HCT116 (cell line): ENCODE measurements around the gene LUC7L. TPM values are rescaled to one million over a fixed set of nuclear protein-coding genes. Genes with fewer than 3 reads are reported as not detected.

ENCODE experiments used
- ATAC-seq: fragments of 200-7000 bp; cut with Tn5 transposase; 2 replicates; pipeline ENCODE4 v1.9.1; 2020; ENCODE audit warnings: mild to moderate bottlenecking, moderate library complexity
- BruUV-seq: library from RNA; stranded (reverse); fragments of 400-500 nt; replicated peaks from 2 replicates; lab custom pipeline; 2021; lab: Mats Ljungman, UMichigan
- CTCF ChIA-PET: fragments of 300-600 bp; sonication (Branson Sonifier 250); formaldehyde crosslinking; loops from one replicate; lab custom pipeline; 2021; ENCODE audit warnings: antibody characterized with exemption; lab: Charles Lee
- POLR2A ChIA-PET: fragments of 300-600, 350-600 bp; sonication (Branson Sonifier 250); formaldehyde crosslinking; loops from one replicate; lab custom pipeline; 2021; ENCODE audit warnings: antibody characterized with exemption; lab: Charles Lee
- RAD21 ChIA-PET, 2 experiments: fragments of 300-600 bp; sonication (Branson Sonifier 250); formaldehyde crosslinking; loops; one replicate each; lab custom pipeline; 2023; ENCODE audit warnings: low total read pairs in 2 of 2; ENCODE audit not compliant: uncharacterized antibody in 2 of 2, unreplicated experiment in 2 of 2, low non-redundant PET in 1 of 2; lab: Charles Lee
- DNase-seq: peaks from one replicate; pipeline ENCODE4 v3.0.0-alpha.2; 2010; ENCODE audit warnings: low read depth, low spot score
- H2AFZ ChIP-seq: fragments of 200-600 bp; shearing (Covaris generic), sonication (generic); 2 replicates; pipeline ENCODE4 v1.6.1; 2017; ENCODE audit warnings: low read depth, mixed run types, mixed read lengths, antibody characterized with exemption, low read length; ENCODE audit not compliant: poor library complexity, severe bottlenecking
- H3K27ac ChIP-seq: 2 replicates; pipeline ENCODE4 v1.5.1; 2012; ENCODE audit warnings: low read depth, low read length
- H3K27me3 ChIP-seq: fragments of 200-600 bp; sonication (generic); 2 replicates; pipeline ENCODE4 v1.6.1; 2016; ENCODE audit warnings: mixed run types, low read length, mixed read lengths; ENCODE audit not compliant: insufficient read depth
- H3K36me3 ChIP-seq, 2 experiments: fragments of 200-500 bp in 1 of 2; fragments of 200-600 bp in 1 of 2; sonication (Bioruptor generic) in 1 of 2; sonication (generic) in 1 of 2; 2 replicates each; pipeline versions ENCODE4 v1.5.1 to v1.6.1; 2014 to 2016; ENCODE audit warnings: low read length in 2 of 2, inconsistent platforms in 1 of 2, mixed read lengths in 1 of 2, mixed run types in 1 of 2; ENCODE audit not compliant: insufficient read depth in 2 of 2, control insufficient read depth in 1 of 2
- H3K4me1 ChIP-seq, 2 experiments: fragments of 200-600 bp in 1 of 2; sonication (generic) in 1 of 2; 2 replicates each; pipeline versions ENCODE4 v1.5.1 to v1.6.1; 2012 to 2017; ENCODE audit warnings: low read length in 2 of 2, inconsistent platforms in 1 of 2, mild to moderate bottlenecking in 1 of 2, mixed read lengths in 1 of 2, mixed run types in 1 of 2, moderate library complexity in 1 of 2; ENCODE audit not compliant: insufficient read depth in 2 of 2, control insufficient read depth in 1 of 2
- H3K4me2 ChIP-seq: fragments of 200-600 bp; sonication (generic); 2 replicates; pipeline ENCODE4 v1.6.1; 2017; ENCODE audit warnings: mixed run types, low read length, mixed read lengths
- H3K4me3 ChIP-seq, 2 experiments: fragments of 200-600 bp in 1 of 2; sonication (generic) in 1 of 2; replicated peaks in 1 of 2; 2 replicates each; pipeline ENCODE4 v1.5.1; 2011 to 2016; ENCODE audit warnings: low read length in 2 of 2, control low read depth in 1 of 2, low read depth in 1 of 2, mild to moderate bottlenecking in 1 of 2, mixed read lengths in 1 of 2, mixed run types in 1 of 2
- H3K79me2 ChIP-seq: fragments of 200-600 bp; sonication (generic); 2 replicates; pipeline ENCODE4 v1.6.1; 2017; ENCODE audit warnings: mild to moderate bottlenecking, mixed run types, low read length, moderate library complexity, mixed read lengths; ENCODE audit not compliant: insufficient read depth
- H3K9ac ChIP-seq: fragments of 200-600 bp; sonication (generic); 2 replicates; pipeline ENCODE4 v1.6.1; 2016; ENCODE audit warnings: low read length, mixed read lengths
- H3K9me2 ChIP-seq: fragments of 200-600 bp; sonication (generic), shearing (Covaris generic); 2 replicates; pipeline ENCODE4 v1.6.1; 2017; ENCODE audit warnings: mixed run types, mild to moderate bottlenecking, moderate library complexity; ENCODE audit not compliant: insufficient read depth
- H3K9me3 ChIP-seq, 2 experiments: fragments of 200-500 bp in 1 of 2; fragments of 200-600 bp in 1 of 2; sonication (Bioruptor generic) in 1 of 2; sonication (generic) in 1 of 2; 2 replicates each; pipeline ENCODE4 v1.6.1; 2014 to 2017; ENCODE audit warnings: low read length in 2 of 2, mixed read lengths in 2 of 2, inconsistent platforms in 1 of 2, low read depth in 1 of 2, mild to moderate bottlenecking in 1 of 2, mixed run types in 1 of 2, moderate library complexity in 1 of 2; ENCODE audit not compliant: control insufficient read depth in 1 of 2, insufficient read depth in 1 of 2
- H4K20me1 ChIP-seq: fragments of 200-600 bp; sonication (generic), shearing (Covaris generic); 2 replicates; pipeline ENCODE4 v1.6.1; 2017; ENCODE audit warnings: mixed run types, mild to moderate bottlenecking, moderate library complexity; ENCODE audit not compliant: insufficient read depth
- CBX3 ChIP-seq: IDR thresholded peaks from 2 replicates; pipeline ENCODE4 v1.6.1; 2012; ENCODE audit warnings: low read depth
- CEBPB ChIP-seq: IDR thresholded peaks from 2 replicates; pipeline ENCODE4 v1.6.1; 2012; ENCODE audit warnings: low read depth
- EGR1 ChIP-seq: IDR thresholded peaks from 2 replicates; pipeline ENCODE4 v1.6.1; 2012; ENCODE audit warnings: low read depth
- ELF1 ChIP-seq: IDR thresholded peaks from 2 replicates; pipeline ENCODE4 v1.6.1; 2012; ENCODE audit warnings: low read depth, borderline replicate concordance
- EZH2 ChIP-seq: fragments of 200-600 bp; sonication (generic); IDR thresholded peaks from 2 replicates; pipeline ENCODE4 v1.6.1; 2017; ENCODE audit warnings: antibody characterized with exemption, mixed run types
- EZH2phosphoT487 ChIP-seq: fragments of 200-600 bp; IDR thresholded peaks from 2 replicates; pipeline ENCODE4 v1.6.1; 2018; ENCODE audit warnings: antibody characterized with exemption, borderline replicate concordance
- FOSL1 ChIP-seq: IDR thresholded peaks from 2 replicates; pipeline ENCODE4 v1.6.1; 2012; ENCODE audit warnings: low read depth
- JUND ChIP-seq: IDR thresholded peaks from 2 replicates; pipeline ENCODE4 v1.6.1; 2012
- POLR2A ChIP-seq: IDR thresholded peaks from 2 replicates; pipeline ENCODE4 v1.7.0; 2011; ENCODE audit warnings: borderline replicate concordance; ENCODE audit not compliant: insufficient read depth, insufficient read length; ENCODE audit errors: extremely low read depth
- POLR2AphosphoS5 ChIP-seq: IDR thresholded peaks from 2 replicates; pipeline ENCODE4 v1.6.1; 2011; ENCODE audit warnings: mild to moderate bottlenecking, low read depth, low read length, moderate library complexity
- RAD21 ChIP-seq: IDR thresholded peaks from 2 replicates; pipeline ENCODE4 v1.6.1; 2012; ENCODE audit warnings: low read depth, mild to moderate bottlenecking
- SP1 ChIP-seq: IDR thresholded peaks from 2 replicates; pipeline ENCODE4 v1.6.1; 2012; ENCODE audit warnings: low read depth
- SRF ChIP-seq: IDR thresholded peaks from 2 replicates; pipeline ENCODE4 v1.6.1; 2012; ENCODE audit warnings: low read depth
- TCF7L2 ChIP-seq: IDR thresholded peaks from 2 replicates; pipeline ENCODE4 v1.7.0; 2011; ENCODE audit warnings: borderline replicate concordance, inconsistent platforms; ENCODE audit not compliant: insufficient read depth, insufficient read length; ENCODE audit errors: extremely low read depth
- ZFX ChIP-seq: fragments of 450-650 bp; IDR thresholded peaks from 2 replicates; pipeline ENCODE4 v1.6.1; 2017
- ZNF274 ChIP-seq: fragments of 200-500 bp; sonication (Bioruptor generic); IDR thresholded peaks from 2 replicates; pipeline ENCODE4 v1.6.1; 2014; ENCODE audit warnings: mild to moderate bottlenecking, low read depth, low read length, inconsistent platforms
- intact Hi-C: fragments of 100-400 bp; cut with micrococcal nuclease; formaldehyde crosslinking; loops from 2 replicates; pipeline ENCODE4 v1.10.0; 2022
- total RNA-seq: library from RNA; stranded (reverse); gene quantifications from one replicate; pipeline ENCODE4 v1.2.1, GENCODE V29; 2021; ENCODE audit not compliant: unreplicated experiment
- TF ChIP-seq, protein P1 (sequence below), 3 experiments: fragments of 200-600 bp in 1 of 3; sonication (generic) in 1 of 3; IDR thresholded peaks in 2 of 3; conservative IDR thresholded peaks in 1 of 3; 2 replicates each; pipeline ENCODE4 v1.5.1; 2012 to 2017; ENCODE audit warnings: low read depth in 2 of 3, low read length in 2 of 3, antibody characterized with exemption in 1 of 3, borderline replicate concordance in 1 of 3, control low read depth in 1 of 3, mild to moderate bottlenecking in 1 of 3, mixed read lengths in 1 of 3, mixed run types in 1 of 3, moderate library complexity in 1 of 3; ENCODE audit not compliant: insufficient read depth in 1 of 3
- TF ChIP-seq, protein P2 (sequence below): IDR thresholded peaks from 2 replicates; pipeline ENCODE4 v1.6.1; 2012
- TF ChIP-seq, protein P3 (sequence below): IDR thresholded peaks from 2 replicates; pipeline ENCODE4 v1.6.1; 2012; ENCODE audit warnings: low read depth

The LUC7L gene
- total RNA-seq, 1 experiment from 2014 or later, result 50.5 TPM

DNA sequence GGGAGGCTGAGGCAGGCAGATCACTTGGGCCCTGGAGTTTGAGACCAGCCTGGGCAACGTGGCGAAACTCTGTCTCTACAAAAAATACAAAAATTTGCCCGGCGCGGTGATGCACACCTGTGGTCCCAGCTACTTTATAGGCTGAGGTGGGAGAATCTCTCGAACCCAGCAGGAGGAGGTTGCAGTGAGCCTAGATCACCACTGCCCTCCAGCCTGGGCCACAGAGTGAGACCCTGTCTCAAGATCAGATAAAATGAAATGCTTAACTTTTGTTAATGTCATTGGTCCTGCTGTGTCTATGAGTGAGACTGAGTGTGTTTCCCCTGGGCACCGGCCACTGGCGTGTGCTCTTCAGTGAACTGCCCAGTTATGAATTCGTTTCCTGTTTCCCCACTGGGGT lies 15.9 kb upstream of the LUC7L start:
- Histone ChIP-seq H3K27ac (no peak overlapping the region), H3K4me3 (no peak overlapping the region), H4K20me1 (no peaks in the 10 kb centered on the region), H3K4me2 (no peak overlapping the region), H3K36me3 (no peaks in the 10 kb centered on the region), H2AFZ (no peak overlapping the region), H3K79me2 (no peaks in the 10 kb centered on the region), H3K4me1 (no peaks in the 10 kb centered on the region; a peak in 1 of 4 replicates), H3K9me2 (no peaks in the 10 kb centered on the region), H3K27me3 (no peaks in the 10 kb centered on the region), H3K9ac (no peak overlapping the region), H3K9me3 (no peaks in the 10 kb centered on the region)
- ChIA-PET RAD21 (no interaction called here), POLR2A (no interaction called here), CTCF (no interaction called here)
- intact Hi-C loops, result no loop called here
- ATAC-seq (no peak), DNase-seq (no peak)
- BruUV-seq, result no TSS peak
- TF ChIP-seq FOSL1, result no peak
- no peak for TF ChIP-seq JUND
- TF ChIP-seq, protein P1, sequence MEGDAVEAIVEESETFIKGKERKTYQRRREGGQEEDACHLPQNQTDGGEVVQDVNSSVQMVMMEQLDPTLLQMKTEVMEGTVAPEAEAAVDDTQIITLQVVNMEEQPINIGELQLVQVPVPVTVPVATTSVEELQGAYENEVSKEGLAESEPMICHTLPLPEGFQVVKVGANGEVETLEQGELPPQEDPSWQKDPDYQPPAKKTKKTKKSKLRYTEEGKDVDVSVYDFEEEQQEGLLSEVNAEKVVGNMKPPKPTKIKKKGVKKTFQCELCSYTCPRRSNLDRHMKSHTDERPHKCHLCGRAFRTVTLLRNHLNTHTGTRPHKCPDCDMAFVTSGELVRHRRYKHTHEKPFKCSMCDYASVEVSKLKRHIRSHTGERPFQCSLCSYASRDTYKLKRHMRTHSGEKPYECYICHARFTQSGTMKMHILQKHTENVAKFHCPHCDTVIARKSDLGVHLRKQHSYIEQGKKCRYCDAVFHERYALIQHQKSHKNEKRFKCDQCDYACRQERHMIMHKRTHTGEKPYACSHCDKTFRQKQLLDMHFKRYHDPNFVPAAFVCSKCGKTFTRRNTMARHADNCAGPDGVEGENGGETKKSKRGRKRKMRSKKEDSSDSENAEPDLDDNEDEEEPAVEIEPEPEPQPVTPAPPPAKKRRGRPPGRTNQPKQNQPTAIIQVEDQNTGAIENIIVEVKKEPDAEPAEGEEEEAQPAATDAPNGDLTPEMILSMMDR (IDR thresholded peaks at IDR 0.05 in 2 of 3, conservative IDR thresholded peaks at IDR 0.05 in 1 of 3; ENCODE audit: borderline replicate concordance in 1 of 3, insufficient read depth in 1 of 3, low read depth in 2 of 3, low read length in 2 of 3), result no peak
- no peak for TF ChIP-seq TCF7L2
- TF ChIP-seq CBX3, result no peak
- TF ChIP-seq EZH2phosphoT487, result no peak
- no peak for TF ChIP-seq POLR2AphosphoS5
- TF ChIP-seq CEBPB, result no peak
- TF ChIP-seq ELF1, result no peak

DNA sequence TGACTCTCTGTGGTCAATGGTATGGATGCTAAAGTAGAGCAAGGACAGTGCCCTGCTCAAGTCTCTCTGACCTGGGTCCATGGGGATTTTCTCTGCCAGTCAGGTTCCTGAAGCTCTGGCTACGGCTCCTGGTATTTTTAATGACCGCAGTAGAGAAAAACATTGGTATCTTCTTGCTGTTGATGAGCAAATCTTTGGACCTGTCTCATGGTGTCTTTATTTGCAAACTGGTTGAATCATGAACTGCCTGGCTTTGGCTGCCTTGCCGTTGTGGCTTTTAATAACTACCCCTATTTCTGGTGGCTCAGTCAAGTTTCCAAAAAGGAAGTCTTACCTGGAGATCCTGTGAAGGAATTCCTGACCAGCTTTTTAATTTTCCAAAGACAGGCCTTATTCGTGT lies 14.1 kb upstream of the LUC7L start:
- Histone ChIP-seq H3K27me3 (no peaks in the 10 kb centered on the region), H3K4me2 (no peak overlapping the region), H2AFZ (no peak overlapping the region), H3K4me3 (no peak overlapping the region), H3K9me2 (no peaks in the 10 kb centered on the region), H3K27ac (no peak overlapping the region), H3K9me3 (no peaks in the 10 kb centered on the region), H3K36me3 (no peaks in the 10 kb centered on the region), H3K4me1 (no peaks in the 10 kb centered on the region), H3K79me2 (no peaks in the 10 kb centered on the region), H4K20me1 (no peaks in the 10 kb centered on the region), H3K9ac (no peak overlapping the region)
- ATAC-seq (no peak), DNase-seq (no peak)
- no TSS peak for BruUV-seq
- ChIA-PET RAD21 (no interaction called here), CTCF (interaction anchor here (0.6 kb wide), 1 partner anchor 110 kb away, joined by 3 read pairs; no protein-coding TSS in a partner anchor), POLR2A (no interaction called here)
- intact Hi-C loops, result no loop called here
- TF ChIP-seq JUND (no peak), ZNF274 (no peak), SRF (no peak), SP1 (no peak), TCF7L2 (no peak), RAD21 (no peak), EGR1 (no peak), EZH2 (no peak), POLR2AphosphoS5 (no peak), POLR2A (no peak), ZFX (no peak)
- TF ChIP-seq, protein P2, sequence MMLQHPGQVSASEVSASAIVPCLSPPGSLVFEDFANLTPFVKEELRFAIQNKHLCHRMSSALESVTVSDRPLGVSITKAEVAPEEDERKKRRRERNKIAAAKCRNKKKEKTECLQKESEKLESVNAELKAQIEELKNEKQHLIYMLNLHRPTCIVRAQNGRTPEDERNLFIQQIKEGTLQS, result no peak
- TF ChIP-seq, protein P3, sequence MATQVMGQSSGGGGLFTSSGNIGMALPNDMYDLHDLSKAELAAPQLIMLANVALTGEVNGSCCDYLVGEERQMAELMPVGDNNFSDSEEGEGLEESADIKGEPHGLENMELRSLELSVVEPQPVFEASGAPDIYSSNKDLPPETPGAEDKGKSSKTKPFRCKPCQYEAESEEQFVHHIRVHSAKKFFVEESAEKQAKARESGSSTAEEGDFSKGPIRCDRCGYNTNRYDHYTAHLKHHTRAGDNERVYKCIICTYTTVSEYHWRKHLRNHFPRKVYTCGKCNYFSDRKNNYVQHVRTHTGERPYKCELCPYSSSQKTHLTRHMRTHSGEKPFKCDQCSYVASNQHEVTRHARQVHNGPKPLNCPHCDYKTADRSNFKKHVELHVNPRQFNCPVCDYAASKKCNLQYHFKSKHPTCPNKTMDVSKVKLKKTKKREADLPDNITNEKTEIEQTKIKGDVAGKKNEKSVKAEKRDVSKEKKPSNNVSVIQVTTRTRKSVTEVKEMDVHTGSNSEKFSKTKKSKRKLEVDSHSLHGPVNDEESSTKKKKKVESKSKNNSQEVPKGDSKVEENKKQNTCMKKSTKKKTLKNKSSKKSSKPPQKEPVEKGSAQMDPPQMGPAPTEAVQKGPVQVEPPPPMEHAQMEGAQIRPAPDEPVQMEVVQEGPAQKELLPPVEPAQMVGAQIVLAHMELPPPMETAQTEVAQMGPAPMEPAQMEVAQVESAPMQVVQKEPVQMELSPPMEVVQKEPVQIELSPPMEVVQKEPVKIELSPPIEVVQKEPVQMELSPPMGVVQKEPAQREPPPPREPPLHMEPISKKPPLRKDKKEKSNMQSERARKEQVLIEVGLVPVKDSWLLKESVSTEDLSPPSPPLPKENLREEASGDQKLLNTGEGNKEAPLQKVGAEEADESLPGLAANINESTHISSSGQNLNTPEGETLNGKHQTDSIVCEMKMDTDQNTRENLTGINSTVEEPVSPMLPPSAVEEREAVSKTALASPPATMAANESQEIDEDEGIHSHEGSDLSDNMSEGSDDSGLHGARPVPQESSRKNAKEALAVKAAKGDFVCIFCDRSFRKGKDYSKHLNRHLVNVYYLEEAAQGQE, result no peak
